Thymus (tissue), 11 donors: Measurements from ENCODE around the gene IKZF2. TPM values are rescaled to one million over a fixed set of nuclear protein-coding genes. Genes with fewer than 3 reads are reported as not detected.

Source experiments
- DNase-seq, 9 donors: peaks; one replicate each; pipeline ENCODE4 v3.0.0-alpha.2; 2013; ENCODE audit warnings: low spot score in 9 of 9, low read depth in 6 of 9, missing footprints in 1 of 9
- H3K27ac ChIP-seq, 2 donors: one replicate each; pipeline ENCODE4 v1.5.1; 2013; ENCODE audit warnings: control low read depth in 1 of 2, low read depth in 1 of 2, low read length in 1 of 2, mild to moderate bottlenecking in 1 of 2, moderate library complexity in 1 of 2
- H3K27me3 ChIP-seq, 2 donors: one replicate each; pipeline ENCODE4 v1.5.1; 2013; ENCODE audit warnings: low read length in 1 of 2; ENCODE audit not compliant: control insufficient read depth in 2 of 2, insufficient read depth in 1 of 2
- H3K36me3 ChIP-seq, 2 donors: one replicate each; pipeline ENCODE4 v1.5.1; 2013; ENCODE audit warnings: low read length in 1 of 2, mild to moderate bottlenecking in 1 of 2, moderate library complexity in 1 of 2; ENCODE audit not compliant: control insufficient read depth in 2 of 2, insufficient read depth in 2 of 2
- H3K4me1 ChIP-seq, 2 donors: one replicate each; pipeline ENCODE4 v1.5.1; 2013; ENCODE audit warnings: low read length in 2 of 2; ENCODE audit not compliant: control insufficient read depth in 2 of 2, insufficient read depth in 2 of 2
- H3K4me3 ChIP-seq, 2 donors: one replicate each; pipeline ENCODE4 v1.5.1; 2013; ENCODE audit warnings: low read length in 2 of 2, control low read depth in 1 of 2, mild to moderate bottlenecking in 1 of 2
- H3K9me3 ChIP-seq, 2 donors: one replicate each; pipeline ENCODE4 v1.5.1; 2013; ENCODE audit warnings: low read length in 1 of 2, mild to moderate bottlenecking in 1 of 2; ENCODE audit not compliant: control insufficient read depth in 2 of 2, insufficient read depth in 1 of 2
- WGBS: extraction: QIAGEN DNeasy Blood & Tissue Kit; methylation state at CpG from one replicate; pipeline ENCODE4 v1.1.7; 2013; 5-methylcytosine and 5-hydroxymethylcytosine counted together
- polyA plus RNA-seq: library from polyadenylated mRNA; stranded (reverse); fragments of 200-250 nt; gene quantifications from one replicate; pipeline ENCODE4 v1.2.3, GENCODE V29; 2013
- total RNA-seq: library from RNA; stranded (reverse); fragments of 120-200 nt; gene quantifications from one replicate; pipeline ENCODE4 v1.2.4, GENCODE V29; 2013
- donor health status: healthy.

The IKZF2 gene
- total and polyA plus RNA-seq, 2 donors: 19.2 to 158 TPM

DNA sequence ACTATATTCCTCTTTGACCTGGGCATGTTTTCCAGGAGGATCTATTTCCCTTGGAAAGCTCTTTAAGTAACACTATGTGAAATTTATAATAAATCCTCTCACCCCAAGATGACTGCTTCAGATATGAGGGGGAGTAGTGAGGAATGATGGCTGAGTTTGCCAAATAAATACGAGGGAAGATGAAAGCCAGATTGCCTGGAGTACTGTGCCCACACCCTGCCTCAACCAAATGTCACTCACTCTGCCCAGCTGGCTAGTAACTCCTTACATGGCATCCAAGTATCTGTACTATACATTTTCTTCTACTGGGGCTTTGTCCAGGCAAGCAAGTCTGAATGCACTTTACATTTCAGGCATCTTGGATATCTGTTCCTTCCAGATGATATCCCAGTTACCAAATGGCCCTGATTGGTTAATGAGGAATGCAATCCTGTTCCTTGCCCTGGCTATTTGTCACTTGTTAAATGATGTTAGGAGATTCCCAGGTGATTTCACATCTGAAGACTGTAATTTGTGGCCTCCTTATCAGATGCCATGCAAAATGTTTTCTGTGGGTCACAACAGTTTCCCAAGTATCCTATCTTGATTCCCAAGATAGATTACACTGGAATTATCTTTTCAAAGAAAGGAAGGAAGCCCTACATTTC lies 191.8 kb downstream of the IKZF2 start:
- H3K4me1 ChIP-seq: peaks cover 26 to 43% of the 10 kb centered on the region in 2 donors
- H3K27ac ChIP-seq: peak overlapping the region; percentile 61 to 89
- no peak overlapping the region for H3K4me3 ChIP-seq
- 81% methylated on average over 1 of the region's 1 CpG for WGBS
- peaks cover 0 to 23% of the 10 kb centered on the region in 2 donors for H3K36me3 ChIP-seq
- no peaks in the 10 kb centered on the region for H3K9me3 ChIP-seq
- peak in 1 of 9 donors; percentile 23 for DNase-seq
- H3K27me3 ChIP-seq: no peaks in the 10 kb centered on the region

DNA sequence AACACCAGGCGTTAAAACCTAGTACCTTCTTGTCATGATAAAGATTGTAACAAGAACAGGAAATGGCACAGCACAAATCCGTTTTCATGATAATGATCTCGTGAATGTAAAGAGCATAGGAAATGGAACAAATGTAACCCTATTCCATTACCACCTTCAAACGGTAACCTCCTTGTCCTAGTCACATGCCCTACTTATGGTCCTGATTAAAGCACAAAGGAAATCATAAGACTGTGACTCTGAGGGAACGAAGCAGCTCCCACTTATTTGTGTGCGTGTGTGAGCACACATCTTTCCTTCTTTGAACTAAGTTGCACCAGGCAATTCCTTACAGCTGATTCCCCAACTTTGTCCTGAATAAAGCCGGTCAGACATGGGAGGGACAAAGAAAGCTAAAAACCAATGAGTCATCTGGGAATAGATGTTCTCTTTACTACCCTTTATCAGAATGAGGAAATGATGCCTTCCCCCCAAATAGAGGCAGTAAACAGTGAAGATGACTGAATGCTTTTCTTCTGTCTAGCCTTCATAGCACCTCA lies 192.6 kb downstream of the IKZF2 start:
- Histone ChIP-seq H3K4me1 (peaks cover 26 to 43% of the 10 kb centered on the region in 2 donors), H3K27me3 (no peaks in the 10 kb centered on the region), H3K9me3 (no peaks in the 10 kb centered on the region), H3K27ac (peak overlapping the region; percentile 61 to 89), H3K36me3 (peaks cover 0 to 23% of the 10 kb centered on the region in 2 donors), H3K4me3 (no peak overlapping the region)
- WGBS: 22% methylated on average over 7 of the region's 7 CpGs
- peak; percentile 39 to 81 (median 60) for DNase-seq

DNA sequence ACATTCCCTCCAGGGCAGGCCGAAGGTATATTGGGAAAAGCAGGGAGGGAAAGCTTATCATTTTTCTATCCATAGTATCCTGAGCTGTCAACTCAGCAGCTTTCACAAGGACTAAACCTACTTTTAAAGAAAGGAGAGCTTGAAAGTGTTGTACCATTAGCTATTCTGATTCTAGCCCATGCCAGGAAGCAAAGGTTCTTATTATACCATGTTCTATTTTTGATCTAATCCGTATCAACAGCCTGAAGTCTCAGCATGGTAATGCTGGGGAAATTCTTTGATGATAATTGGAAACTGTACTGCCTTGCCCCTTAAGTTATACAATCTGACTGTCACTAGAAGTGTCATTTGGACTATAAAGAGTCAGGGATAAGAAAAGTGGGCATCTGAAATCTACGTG lies 193.3 kb downstream of the IKZF2 start:
- peaks cover 0 to 26% of the 10 kb centered on the region in 2 donors for H3K36me3 ChIP-seq
- WGBS: 74% methylated on average over 3 of the region's 3 CpGs

GRCh38 chr2:212957624-212958023 lies 193.8 kb downstream of the IKZF2 start:
- Histone ChIP-seq H3K9me3 (no peaks in the 10 kb centered on the region), H3K4me1 (peaks cover 26 to 48% of the 10 kb centered on the region in 2 donors), H3K27ac (peak overlapping the region; percentile 56 to 89), H3K27me3 (no peaks in the 10 kb centered on the region), H3K4me3 (no peak overlapping the region), H3K36me3 (peaks cover 0 to 26% of the 10 kb centered on the region in 2 donors)
- DNase-seq: peak in 1 of 9 donors; percentile 49

More for the DNA sequence above, 193.3 kb downstream of the IKZF2 start:
- H3K27me3 ChIP-seq: no peaks in the 10 kb centered on the region
- peak overlapping the region; percentile 55 to 89 for H3K27ac ChIP-seq
- H3K4me1 ChIP-seq: peaks cover 26 to 48% of the 10 kb centered on the region in 2 donors
- DNase-seq: no peak
- H3K9me3 ChIP-seq: no peaks in the 10 kb centered on the region
- no peak overlapping the region for H3K4me3 ChIP-seq

DNA sequence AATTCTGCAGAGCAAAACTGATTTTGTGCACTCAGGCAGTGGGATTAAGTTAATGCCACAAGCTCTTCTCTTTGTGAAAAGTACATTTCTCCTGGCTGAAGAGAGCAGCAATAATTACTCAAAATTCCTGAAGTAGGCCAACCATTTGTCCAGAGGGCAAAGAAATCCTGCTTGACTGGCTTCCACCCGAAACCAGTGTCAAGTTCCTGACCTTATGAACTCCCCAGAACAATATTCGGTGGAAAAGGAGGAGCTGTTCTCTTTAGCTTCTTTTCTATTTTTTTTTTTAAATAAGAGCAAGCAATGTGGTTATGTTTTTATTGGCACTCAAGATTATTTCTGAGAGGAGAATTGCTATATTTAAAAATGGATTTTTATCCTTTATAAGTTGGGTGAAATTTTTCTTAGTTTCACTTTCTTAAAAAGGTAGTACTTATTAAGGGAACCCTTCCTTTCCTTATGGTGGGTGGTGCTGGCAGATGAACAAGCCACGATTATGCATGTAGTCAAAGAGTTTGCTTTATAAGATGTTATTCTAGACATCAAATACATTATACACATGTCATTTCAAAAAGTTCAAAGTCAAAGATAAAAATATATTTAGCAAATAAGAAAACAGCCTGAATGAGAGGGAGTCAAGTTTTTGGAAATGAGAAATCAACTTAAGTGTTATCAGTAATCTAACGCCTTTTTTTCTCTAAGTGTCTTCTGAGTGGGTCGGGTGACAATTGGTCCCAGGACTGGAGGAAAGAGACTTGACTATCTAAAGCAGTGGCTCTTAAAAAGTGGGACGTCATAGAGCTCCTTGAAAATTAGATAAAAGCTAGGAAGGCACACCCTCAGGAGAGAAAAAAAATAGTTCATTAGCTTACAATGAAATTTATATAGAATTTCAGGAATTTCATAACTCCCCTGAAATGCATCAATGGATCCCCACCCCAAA lies 194.5 kb downstream of the IKZF2 start:
- no peaks in the 10 kb centered on the region for H3K9me3 ChIP-seq
- no peak for DNase-seq
- peaks cover 26 to 48% of the 10 kb centered on the region in 2 donors for H3K4me1 ChIP-seq
- peak overlapping the region; percentile 62 to 89 for H3K27ac ChIP-seq
- H3K36me3 ChIP-seq: peaks cover 0 to 26% of the 10 kb centered on the region in 2 donors
- no peaks in the 10 kb centered on the region for H3K27me3 ChIP-seq
- WGBS: 40% methylated on average over 6 of the region's 6 CpGs
- no peak overlapping the region for H3K4me3 ChIP-seq

- peaks cover 0 to 36% of the 10 kb centered on the region in 2 donors for H3K36me3 ChIP-seq
- H3K4me3 ChIP-seq: no peak overlapping the region
- H3K4me1 ChIP-seq: peaks cover 7 to 26% of the 10 kb centered on the region in 2 donors
- no peak for DNase-seq
- H3K27ac ChIP-seq: no peak overlapping the region
- no peaks in the 10 kb centered on the region for H3K9me3 ChIP-seq
- 83% methylated on average over 3 of the region's 3 CpGs for WGBS
- no peaks in the 10 kb centered on the region for H3K27me3 ChIP-seq
Measured at GRCh38 chr2:212953170-212953920, 198.1 kb downstream of the IKZF2 start.

GRCh38 chr2:212949786-212950185 lies 201.6 kb downstream of the IKZF2 start:
- peaks cover 0 to 5% of the 10 kb centered on the region in 2 donors for H3K4me1 ChIP-seq

More at GRCh38 chr2:212949786-212950185, 201.6 kb downstream of the IKZF2 start:
- no peak for DNase-seq
- peaks cover 0 to 34% of the 10 kb centered on the region in 2 donors for H3K36me3 ChIP-seq
- no peaks in the 10 kb centered on the region for H3K27me3 ChIP-seq
- no peaks in the 10 kb centered on the region for H3K9me3 ChIP-seq
- H3K4me3 ChIP-seq: no peak overlapping the region
- H3K27ac ChIP-seq: no peak overlapping the region
- 98% methylated on average over 1 of the region's 1 CpG for WGBS
